ENCODE measurements around the gene ARL2BP. TPM values are rescaled to one million over a fixed set of nuclear protein-coding genes. Genes with fewer than 3 reads are reported as not detected.

ARL2BP gene
- total and polyA plus RNA-seq, 2 donors, result 41.4 to 54.7 TPM

DNA sequence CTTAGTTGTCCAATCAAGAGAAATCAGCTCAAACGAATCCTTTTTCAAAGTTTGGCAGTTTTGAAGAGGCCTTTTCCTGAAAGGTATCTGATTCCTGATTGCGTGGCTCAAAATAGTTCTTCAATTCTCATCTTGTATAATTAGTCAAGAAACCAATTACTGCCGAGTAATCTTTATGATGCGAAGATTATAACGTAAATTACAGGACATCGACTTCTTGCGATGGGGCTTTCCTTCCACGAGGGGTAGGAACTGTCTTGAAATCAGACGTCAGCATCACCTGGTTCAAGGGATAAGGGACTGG lies 644 bp upstream of the ARL2BP start:
- Histone ChIP-seq H3K36me3 (ENCODE audit: control insufficient read depth in 2 of 2, insufficient read depth in 2 of 2, low read length in 1 of 2) (peaks cover 8 to 21% of the 10 kb centered on the region in 2 donors), H3K9me3 (ENCODE audit: control insufficient read depth in 2 of 2, insufficient read depth in 1 of 2, low read length in 1 of 2) (no peaks in the 10 kb centered on the region), H3K27me3 (ENCODE audit: control insufficient read depth in 2 of 2, insufficient read depth in 1 of 2, low read length in 1 of 2) (no peaks in the 10 kb centered on the region), H3K4me1 (ENCODE audit: control insufficient read depth in 2 of 2, insufficient read depth in 2 of 2, low read length in 2 of 2) (peaks cover 5 to 10% of the 10 kb centered on the region in 2 donors), H3K27ac (ENCODE audit: low read depth in 1 of 2, low read length in 1 of 2) (peak overlapping the region; percentile 82), H3K4me3 (ENCODE audit: low read length in 2 of 2) (peak overlapping the region; percentile 70 to 76)
- no peak for DNase-seq (ENCODE audit: low read depth in 6 of 9, low spot score in 9 of 9)
- 9% methylated on average over 9 of the region's 9 CpGs for WGBS

DNA sequence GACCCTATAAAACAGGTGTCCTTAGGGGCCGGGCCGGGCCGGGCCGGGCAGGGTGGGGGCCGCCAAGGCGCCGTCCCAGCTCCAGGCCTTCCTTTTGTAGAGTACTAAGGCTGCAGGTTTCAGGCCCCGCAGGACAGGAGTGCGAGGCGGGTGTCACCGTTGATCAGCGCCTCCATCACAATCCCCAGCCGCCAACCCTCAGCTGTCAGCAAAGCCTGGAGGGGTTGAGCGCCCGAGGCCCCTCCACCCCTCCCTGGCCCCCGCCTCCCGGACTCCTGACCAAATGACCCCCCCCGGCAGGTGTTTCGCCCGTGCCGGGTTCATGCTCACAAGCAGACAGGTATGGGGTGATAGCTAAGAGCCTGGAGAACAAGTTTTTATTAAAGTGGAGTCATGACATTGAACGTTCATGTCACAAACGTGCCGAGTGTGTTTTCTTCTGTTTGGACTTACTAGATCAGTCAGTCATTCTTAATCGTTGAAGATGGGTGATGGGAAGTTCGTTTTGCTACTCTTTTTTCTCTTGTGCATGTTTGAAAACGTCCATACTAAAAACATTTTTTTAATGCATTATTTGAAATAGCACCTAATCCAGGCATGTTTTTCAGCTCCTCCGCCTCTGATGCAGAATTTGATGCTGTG lies 534 bp downstream of the ARL2BP start:
- Histone ChIP-seq H3K27me3 (ENCODE audit: control insufficient read depth in 2 of 2, insufficient read depth in 1 of 2, low read length in 1 of 2) (no peaks in the 10 kb centered on the region), H3K36me3 (ENCODE audit: control insufficient read depth in 2 of 2, insufficient read depth in 2 of 2, low read length in 1 of 2) (peaks cover 19 to 32% of the 10 kb centered on the region in 2 donors), H3K4me3 (ENCODE audit: low read length in 2 of 2) (peak overlapping the region; percentile 70 to 76), H3K9me3 (ENCODE audit: control insufficient read depth in 2 of 2, insufficient read depth in 1 of 2, low read length in 1 of 2) (no peaks in the 10 kb centered on the region), H3K4me1 (ENCODE audit: control insufficient read depth in 2 of 2, insufficient read depth in 2 of 2, low read length in 2 of 2) (peaks cover 5 to 10% of the 10 kb centered on the region in 2 donors), H3K27ac (ENCODE audit: low read depth in 1 of 2, low read length in 1 of 2) (peak overlapping the region in 1 of 2 donors; percentile 68)
- 7% methylated on average over 28 of the region's 28 CpGs for WGBS
- DNase-seq (ENCODE audit: low read depth in 6 of 9, low spot score in 9 of 9), result peak in 1 of 9 donors; percentile 27

DNA sequence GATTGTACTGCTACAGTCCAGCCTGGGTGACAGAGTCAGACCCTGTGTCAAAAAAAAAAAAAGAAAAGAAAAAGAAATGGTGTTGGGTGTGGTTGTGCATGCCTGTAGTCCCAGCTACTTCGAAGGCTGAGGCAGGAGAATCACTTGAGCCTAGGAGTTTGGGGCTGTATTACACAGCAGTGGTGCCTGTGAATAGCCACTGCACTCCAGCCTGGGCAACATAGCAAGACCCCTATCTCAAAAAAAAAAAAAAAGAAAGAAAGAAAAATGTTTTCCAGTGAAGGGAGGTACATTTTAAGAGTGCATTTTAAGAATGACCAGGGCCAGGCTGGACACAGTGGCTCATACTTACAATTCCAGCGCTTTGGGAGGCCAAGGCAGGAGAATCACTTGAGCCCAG lies 6.3 kb downstream of the ARL2BP start:
- no peak overlapping the region for H3K27ac ChIP-seq (ENCODE audit: low read depth in 1 of 2, low read length in 1 of 2)
- 96% methylated on average over 2 of the region's 2 CpGs for WGBS
- no peaks in the 10 kb centered on the region for H3K27me3 ChIP-seq (ENCODE audit: control insufficient read depth in 2 of 2, insufficient read depth in 1 of 2, low read length in 1 of 2)
- H3K9me3 ChIP-seq (ENCODE audit: control insufficient read depth in 2 of 2, insufficient read depth in 1 of 2, low read length in 1 of 2), result peaks cover 5 to 13% of the 10 kb centered on the region in 2 donors
- no peak for DNase-seq (ENCODE audit: low read depth in 6 of 9, low spot score in 9 of 9)
- H3K36me3 ChIP-seq (ENCODE audit: control insufficient read depth in 2 of 2, insufficient read depth in 2 of 2, low read length in 1 of 2), result peaks cover 52 to 64% of the 10 kb centered on the region in 2 donors
- no peak overlapping the region for H3K4me3 ChIP-seq (ENCODE audit: low read length in 2 of 2)
- H3K4me1 ChIP-seq (ENCODE audit: control insufficient read depth in 2 of 2, insufficient read depth in 2 of 2, low read length in 2 of 2), result no peaks in the 10 kb centered on the region

DNA sequence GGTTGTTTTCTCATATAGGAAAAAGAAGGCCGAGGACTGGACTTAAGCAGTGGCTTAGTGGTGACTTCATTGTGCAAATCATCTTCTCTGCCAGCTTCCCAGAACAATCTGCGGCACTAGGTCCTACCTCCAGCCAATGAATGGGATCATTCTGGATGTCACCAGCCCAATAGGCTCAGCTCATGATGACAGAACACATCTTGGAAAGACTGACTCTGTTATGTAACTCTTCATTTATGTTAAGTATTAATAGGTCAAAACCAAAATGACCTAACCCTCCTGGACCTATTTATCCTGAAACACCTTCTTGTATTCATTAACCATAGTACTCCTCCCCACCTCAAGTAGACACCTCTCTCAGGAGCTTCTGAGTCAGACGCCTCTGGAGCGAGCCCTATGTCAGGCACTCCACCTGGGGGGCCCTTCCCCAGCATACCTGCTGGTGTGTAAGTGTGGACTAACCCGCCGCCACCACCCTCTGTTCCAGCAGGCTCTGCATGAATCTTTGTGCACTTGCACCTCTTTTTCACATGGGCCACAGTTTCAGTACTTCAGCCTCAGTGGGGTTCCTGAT lies 7.2 kb downstream of the ARL2BP start:
- no peak overlapping the region for H3K27ac ChIP-seq (ENCODE audit: low read depth in 1 of 2, low read length in 1 of 2)
- H3K36me3 ChIP-seq (ENCODE audit: control insufficient read depth in 2 of 2, insufficient read depth in 2 of 2, low read length in 1 of 2), result peaks cover 58 to 61% of the 10 kb centered on the region in 2 donors
- H3K4me3 ChIP-seq (ENCODE audit: low read length in 2 of 2), result no peak overlapping the region
- WGBS, result 98% methylated on average over 6 of the region's 6 CpGs
- H3K9me3 ChIP-seq (ENCODE audit: control insufficient read depth in 2 of 2, insufficient read depth in 1 of 2, low read length in 1 of 2), result peaks cover 5 to 13% of the 10 kb centered on the region in 2 donors
- no peaks in the 10 kb centered on the region for H3K27me3 ChIP-seq (ENCODE audit: control insufficient read depth in 2 of 2, insufficient read depth in 1 of 2, low read length in 1 of 2)
- no peak for DNase-seq (ENCODE audit: low read depth in 6 of 9, low spot score in 9 of 9)
- no peaks in the 10 kb centered on the region for H3K4me1 ChIP-seq (ENCODE audit: control insufficient read depth in 2 of 2, insufficient read depth in 2 of 2, low read length in 2 of 2)

DNA sequence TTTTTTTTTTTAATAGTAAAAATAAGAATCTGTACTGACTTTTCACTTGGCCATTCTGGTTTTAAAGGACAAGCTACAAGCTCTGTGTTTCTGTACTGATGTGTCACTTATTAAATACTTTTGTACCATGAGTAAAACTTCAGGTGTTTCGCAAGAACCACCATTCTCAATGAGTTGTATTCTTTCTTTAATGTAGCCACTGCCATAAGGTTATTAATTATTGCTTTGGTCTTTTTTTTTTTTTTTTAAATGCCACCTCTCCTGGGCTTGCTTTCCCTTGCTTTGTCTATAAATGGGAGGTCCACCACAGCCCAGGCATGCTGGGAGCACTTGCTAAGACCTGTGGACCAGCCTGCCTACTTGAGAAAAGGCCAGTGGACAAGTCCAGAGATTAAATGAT lies 8.4 kb downstream of the ARL2BP start:
- Histone ChIP-seq H3K4me3 (ENCODE audit: low read length in 2 of 2) (no peak overlapping the region), H3K27ac (ENCODE audit: low read depth in 1 of 2, low read length in 1 of 2) (no peak overlapping the region), H3K36me3 (ENCODE audit: control insufficient read depth in 2 of 2, insufficient read depth in 2 of 2, low read length in 1 of 2) (peaks cover 51 to 58% of the 10 kb centered on the region in 2 donors), H3K4me1 (ENCODE audit: control insufficient read depth in 2 of 2, insufficient read depth in 2 of 2, low read length in 2 of 2) (no peaks in the 10 kb centered on the region), H3K27me3 (ENCODE audit: control insufficient read depth in 2 of 2, insufficient read depth in 1 of 2, low read length in 1 of 2) (no peaks in the 10 kb centered on the region), H3K9me3 (ENCODE audit: control insufficient read depth in 2 of 2, insufficient read depth in 1 of 2, low read length in 1 of 2) (peaks cover 5 to 13% of the 10 kb centered on the region in 2 donors)
- no peak for DNase-seq (ENCODE audit: low read depth in 6 of 9, low spot score in 9 of 9)
- WGBS, result 98% methylated on average over 1 of the region's 1 CpG

DNA sequence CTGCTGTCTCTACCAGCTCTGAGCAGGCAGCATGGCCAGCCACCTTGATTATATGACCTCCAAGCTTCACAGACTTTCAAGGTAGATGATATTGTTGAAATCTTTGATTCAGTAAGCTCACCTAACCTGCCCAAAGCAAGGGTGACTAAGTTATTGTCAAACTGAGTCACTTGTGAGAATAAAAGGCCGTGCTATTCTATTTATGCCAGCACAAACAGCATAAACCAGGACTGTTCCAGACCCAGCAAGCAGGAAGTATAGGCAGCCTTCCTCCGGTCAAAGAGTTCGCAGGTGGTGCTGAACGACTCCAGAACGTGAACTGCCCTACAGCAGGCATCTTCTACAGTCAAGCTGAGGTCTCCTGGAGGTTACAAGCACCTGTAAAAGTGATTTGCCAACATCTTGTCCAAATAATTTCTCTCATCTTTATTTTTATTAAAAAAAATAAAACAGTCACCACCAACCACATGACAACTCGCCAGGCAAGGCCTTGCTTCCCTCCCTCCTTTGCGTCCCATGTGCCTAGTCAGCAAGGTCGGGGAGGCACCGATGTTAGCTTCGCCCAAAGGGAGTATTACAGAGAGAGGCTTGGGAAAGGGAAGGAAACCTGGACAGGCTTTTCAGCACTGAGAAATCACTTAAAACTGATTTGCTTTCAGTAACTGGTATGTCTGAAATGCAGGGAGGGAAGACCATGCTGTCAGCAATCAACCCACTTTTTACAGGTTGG lies 10.8 kb downstream of the ARL2BP start:
- no peak for DNase-seq (ENCODE audit: low read depth in 6 of 9, low spot score in 9 of 9)
- Histone ChIP-seq H3K9me3 (ENCODE audit: control insufficient read depth in 2 of 2, insufficient read depth in 1 of 2, low read length in 1 of 2) (peaks cover 5 to 13% of the 10 kb centered on the region in 2 donors), H3K27ac (ENCODE audit: low read depth in 1 of 2, low read length in 1 of 2) (no peak overlapping the region), H3K36me3 (ENCODE audit: control insufficient read depth in 2 of 2, insufficient read depth in 2 of 2, low read length in 1 of 2) (peaks cover 30 to 36% of the 10 kb centered on the region in 2 donors), H3K4me1 (ENCODE audit: control insufficient read depth in 2 of 2, insufficient read depth in 2 of 2, low read length in 2 of 2) (peaks cover 2 to 18% of the 10 kb centered on the region in 2 donors), H3K27me3 (ENCODE audit: control insufficient read depth in 2 of 2, insufficient read depth in 1 of 2, low read length in 1 of 2) (no peaks in the 10 kb centered on the region), H3K4me3 (ENCODE audit: low read length in 2 of 2) (no peak overlapping the region)
- 97% methylated on average over 10 of the region's 10 CpGs for WGBS

DNA sequence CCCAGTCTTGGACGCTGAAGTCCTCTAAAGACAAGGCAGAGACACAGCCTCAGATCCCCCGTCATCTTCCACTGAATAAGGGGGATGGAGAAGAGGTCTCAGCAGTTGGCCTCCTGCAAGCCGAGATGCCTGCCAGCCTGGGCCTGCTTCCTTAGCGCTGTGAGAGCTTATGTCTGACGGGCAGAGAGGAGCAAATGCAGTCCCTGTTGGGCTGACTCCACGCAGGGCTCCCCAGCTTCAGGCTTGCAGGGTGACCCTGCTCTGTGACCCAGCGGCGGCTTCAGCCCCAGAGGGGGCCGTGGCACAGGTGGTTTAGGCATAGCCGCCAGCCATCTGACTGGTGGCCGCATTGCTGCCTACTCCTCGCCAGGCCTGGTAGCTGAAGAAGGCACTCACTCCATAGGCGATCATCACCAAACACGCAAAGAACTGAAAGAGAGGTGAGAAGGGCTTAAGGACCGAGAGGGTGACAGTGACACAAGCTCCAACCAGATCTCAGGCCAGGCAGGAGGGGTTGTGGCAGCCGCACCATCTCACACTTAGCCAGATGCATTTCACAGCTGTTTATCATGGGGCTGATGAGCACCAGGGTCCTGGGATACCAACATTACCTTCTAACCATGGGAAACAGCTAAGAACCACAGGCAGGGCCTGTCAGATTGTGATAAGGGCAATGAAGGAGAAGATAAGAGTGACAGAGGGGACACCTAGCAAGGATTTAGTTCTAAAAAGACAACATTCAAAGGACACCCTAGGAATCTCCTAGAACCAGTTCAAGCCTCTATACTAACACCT lies 11.7 kb downstream of the ARL2BP start:
- Histone ChIP-seq H3K36me3 (ENCODE audit: control insufficient read depth in 2 of 2, insufficient read depth in 2 of 2, low read length in 1 of 2) (peaks cover 21 to 27% of the 10 kb centered on the region in 2 donors), H3K4me3 (ENCODE audit: low read length in 2 of 2) (no peak overlapping the region), H3K27ac (ENCODE audit: low read depth in 1 of 2, low read length in 1 of 2) (no peak overlapping the region), H3K9me3 (ENCODE audit: control insufficient read depth in 2 of 2, insufficient read depth in 1 of 2, low read length in 1 of 2) (peaks cover 5 to 8% of the 10 kb centered on the region in 2 donors), H3K27me3 (ENCODE audit: control insufficient read depth in 2 of 2, insufficient read depth in 1 of 2, low read length in 1 of 2) (no peaks in the 10 kb centered on the region), H3K4me1 (ENCODE audit: control insufficient read depth in 2 of 2, insufficient read depth in 2 of 2, low read length in 2 of 2) (peaks cover 2 to 18% of the 10 kb centered on the region in 2 donors)
- DNase-seq (ENCODE audit: low read depth in 6 of 9, low spot score in 9 of 9), result no peak
- 97% methylated on average over 16 of the region's 16 CpGs for WGBS

DNA sequence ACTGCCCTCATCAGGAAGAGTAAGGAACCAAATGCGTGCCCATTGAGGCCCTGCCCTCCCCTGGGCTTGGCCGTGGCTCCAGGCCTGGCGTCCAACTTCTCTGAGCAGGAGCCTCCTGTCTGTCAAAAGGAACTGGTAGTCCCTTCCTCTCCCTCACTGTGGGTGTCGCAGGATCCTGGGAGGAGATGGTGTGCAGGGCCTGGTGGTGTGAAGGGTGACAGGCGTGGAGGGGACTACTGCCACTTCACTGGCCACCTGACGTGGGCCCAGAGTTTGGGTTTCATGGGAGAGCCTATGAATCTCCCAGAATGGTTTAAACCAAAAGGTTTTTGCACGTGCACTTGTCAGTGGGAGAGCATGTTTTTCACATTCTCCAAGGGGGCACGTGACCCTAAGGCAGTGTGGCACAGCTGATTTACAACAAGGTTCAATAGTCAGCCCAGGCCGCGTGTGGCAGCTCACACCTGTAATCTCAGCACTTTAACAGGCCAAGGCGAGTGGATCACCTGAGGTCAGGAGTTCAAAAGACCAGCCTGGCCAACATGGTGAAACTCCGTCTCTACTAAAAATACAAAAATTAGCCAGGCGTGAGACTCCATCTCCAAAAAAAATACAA lies 12.5 kb downstream of the ARL2BP start:
- no peak overlapping the region for H3K4me3 ChIP-seq (ENCODE audit: low read length in 2 of 2)
- H3K27ac ChIP-seq (ENCODE audit: low read depth in 1 of 2, low read length in 1 of 2), result no peak overlapping the region
- peaks cover 13 to 19% of the 10 kb centered on the region in 2 donors for H3K36me3 ChIP-seq (ENCODE audit: control insufficient read depth in 2 of 2, insufficient read depth in 2 of 2, low read length in 1 of 2)
- 98% methylated on average over 13 of the region's 13 CpGs for WGBS
- no peak for DNase-seq (ENCODE audit: low read depth in 6 of 9, low spot score in 9 of 9)
- H3K4me1 ChIP-seq (ENCODE audit: control insufficient read depth in 2 of 2, insufficient read depth in 2 of 2, low read length in 2 of 2), result peaks cover 2 to 18% of the 10 kb centered on the region in 2 donors
- no peaks in the 10 kb centered on the region for H3K9me3 ChIP-seq (ENCODE audit: control insufficient read depth in 2 of 2, insufficient read depth in 1 of 2, low read length in 1 of 2)
- H3K27me3 ChIP-seq (ENCODE audit: control insufficient read depth in 2 of 2, insufficient read depth in 1 of 2, low read length in 1 of 2), result no peaks in the 10 kb centered on the region

Measured in thymus (tissue), 11 donors.